HG03354 (cell line): ENCODE results near the gene CSNK1D.

Source experiments
- ATAC-seq: cut with Tn5 transposase; IDR thresholded peaks from one replicate; pipeline ENCODE4 v1.9.1; 2021; ENCODE audit warnings: mild to moderate bottlenecking; ENCODE audit not compliant: unreplicated experiment, poor library complexity, severe bottlenecking

Gene CSNK1D

GRCh38 chr17:82242977-82243647, 30.4 kb downstream of the CSNK1D start:
- ATAC-seq, result no peak

- ATAC-seq, result no peak
Measured at GRCh38 chr17:82242698-82242976, 30.9 kb downstream of the CSNK1D start.

GRCh38 chr17:82241926-82242697, 31.4 kb downstream of the CSNK1D start:
- ATAC-seq, result no peak

- ATAC-seq, result no peak
Measured at GRCh38 chr17:82241183-82241925, 32.1 kb downstream of the CSNK1D start.

- ATAC-seq, result no peak
Measured at GRCh38 chr17:82240506-82241182, 32.9 kb downstream of the CSNK1D start.

GRCh38 chr17:82239926-82240505, 33.5 kb downstream of the CSNK1D start:
- no peak for ATAC-seq

- no peak for ATAC-seq
Measured at GRCh38 chr17:82239401-82239925, 34.0 kb downstream of the CSNK1D start.

- ATAC-seq, result peak; percentile 38
Measured at GRCh38 chr17:82238472-82239201, 34.9 kb downstream of the CSNK1D start.

GRCh38 chr17:82237746-82238471, 35.6 kb downstream of the CSNK1D start:
- no peak for ATAC-seq

- ATAC-seq, result no peak
Measured at GRCh38 chr17:82237083-82237745, 36.3 kb downstream of the CSNK1D start.

GRCh38 chr17:82236142-82236971, 37.1 kb downstream of the CSNK1D start:
- ATAC-seq, result no peak

GRCh38 chr17:82235775-82236141, 37.7 kb downstream of the CSNK1D start:
- no peak for ATAC-seq

GRCh38 chr17:82235056-82235774, 38.3 kb downstream of the CSNK1D start:
- no peak for ATAC-seq

GRCh38 chr17:82234211-82235055, 39.1 kb downstream of the CSNK1D start:
- ATAC-seq, result no peak

- ATAC-seq, result no peak
Measured at GRCh38 chr17:82232876-82233785, 40.4 kb downstream of the CSNK1D start.
